A673 (cell line): ENCODE measurements around the gene INO80B.

Experiments
- CTCF ChIP-seq: fragments of 300-800, 200-600 bp; sonication (generic); conservative IDR thresholded peaks from 2 replicates; pipeline ENCODE4 v1.5.1; 2017; ENCODE audit warnings: low read depth, mild to moderate bottlenecking, antibody characterized with exemption, low read length, moderate library complexity, mixed read lengths
- EZH2 ChIP-seq: fragments of 200-600 bp; sonication (generic); IDR thresholded peaks from 2 replicates; pipeline ENCODE4 v1.6.1; 2017; ENCODE audit warnings: borderline replicate concordance, low read depth, mild to moderate bottlenecking, mixed read lengths, antibody characterized with exemption, low read length; ENCODE audit not compliant: poor library complexity, severe bottlenecking

- TF ChIP-seq CTCF (no peak), EZH2 (no peak)
Measured at GRCh38 chr2:74502720-74503505, 48.0 kb downstream of the INO80B start.
